K562 (cell line): Measurements from ENCODE around the gene OR13J1.

ENCODE experiments used
- CREBBP ChIP-seq: IDR thresholded peaks from one replicate; pipeline ENCODE4 v1.6.1; 2012; ENCODE audit warnings: low read depth, mild to moderate bottlenecking, control low read depth, inconsistent platforms, low read length
- FOSL1 ChIP-seq: fragments of 200-800 bp; sonication (Bioruptor generic); conservative IDR thresholded peaks from 2 replicates; pipeline ENCODE4 v1.6.1; 2016; ENCODE audit warnings: missing genetic modification characterization, missing compliant biosample characterization
- JUND ChIP-seq, 2 experiments: IDR thresholded peaks; 2 replicates in 1 of 2; 3 replicates in 1 of 2; pipeline ENCODE4 v1.6.1; 2011; ENCODE audit warnings: borderline replicate concordance in 2 of 2, low read depth in 2 of 2, low read length in 2 of 2, improper control_type of control experiment in 1 of 2, missing biosample characterization in 1 of 2, missing genetic modification characterization in 1 of 2, missing genetic modification reagents in 1 of 2
- KAT8 ChIP-seq: fragments of 450-650 bp; IDR thresholded peaks from 2 replicates; pipeline ENCODE4 v1.6.1; 2016; ENCODE audit warnings: low read depth, mild to moderate bottlenecking
- KDM1A ChIP-seq, 2 experiments: fragments of 450-650 bp; IDR thresholded peaks; 2 replicates each; pipeline ENCODE4 v1.6.1; 2016; ENCODE audit warnings: mild to moderate bottlenecking in 2 of 2
- NFIC ChIP-seq: fragments of 450-650 bp; IDR thresholded peaks from 2 replicates; pipeline ENCODE4 v1.6.1; 2017; ENCODE audit warnings: mild to moderate bottlenecking, inconsistent platforms
- NR1H2 ChIP-seq: sonication (generic); formaldehyde crosslinking; IDR thresholded peaks from 2 replicates; pipeline ENCODE4 v1.4.0; 2020; ENCODE audit warnings: mild to moderate bottlenecking, missing genetic modification reagents
- NR2C2 ChIP-seq, 2 experiments: fragments of 200-800 bp in 1 of 2; sonication (Bioruptor generic) in 1 of 2; sonication (generic) in 1 of 2; formaldehyde crosslinking in 1 of 2; IDR thresholded peaks; 2 replicates each; pipeline versions ENCODE4 v1.6.1 to v1.8.0; 2016 to 2022; ENCODE audit warnings: mild to moderate bottlenecking in 1 of 2, missing compliant biosample characterization in 1 of 2, missing genetic modification characterization in 1 of 2, missing genetic modification reagents in 1 of 2
- POLR2AphosphoS5 ChIP-seq: IDR thresholded peaks from 2 replicates; pipeline ENCODE4 v1.6.1; 2011; ENCODE audit warnings: mild to moderate bottlenecking, low read depth, low read length, moderate library complexity; ENCODE audit not compliant: control insufficient read depth, insufficient read depth
- SLC30A9 ChIP-seq: fragments of 250-450 bp; sonication (Bioruptor Pico); IDR thresholded peaks from 2 replicates; pipeline ENCODE4 v1.8.0; 2022; ENCODE audit warnings: mild to moderate bottlenecking, moderate library complexity
- TOE1 ChIP-seq, 2 experiments: fragments of 450-650 bp in 1 of 2; sonication (generic) in 1 of 2; formaldehyde crosslinking in 1 of 2; IDR thresholded peaks; 2 replicates each; pipeline versions ENCODE4 v1.7.1 to v1.8.0; 2016 to 2022; ENCODE audit warnings: borderline replicate concordance in 2 of 2, mild to moderate bottlenecking in 2 of 2, antibody characterized with exemption in 1 of 2, inconsistent platforms in 1 of 2, low read depth in 1 of 2, missing genetic modification reagents in 1 of 2, moderate library complexity in 1 of 2
- TF ChIP-seq, protein P1 (sequence below): sonication (generic); formaldehyde crosslinking; IDR thresholded peaks from 2 replicates; pipeline ENCODE4 v1.9.0; 2022; ENCODE audit warnings: mild to moderate bottlenecking, missing genetic modification reagents
- TF ChIP-seq, protein P2 (sequence below), 3 experiments: IDR thresholded peaks in 2 of 3; conservative IDR thresholded peaks in 1 of 3; 2 replicates each; pipeline ENCODE4 v1.5.1; 2011 to 2012; ENCODE audit warnings: low read length in 3 of 3, mild to moderate bottlenecking in 3 of 3, control low read depth in 2 of 3, improper control_type of control experiment in 1 of 3, inconsistent platforms in 1 of 3, low read depth in 1 of 3, mixed read lengths in 1 of 3, moderate library complexity in 1 of 3; ENCODE audit not compliant: insufficient read depth in 2 of 3
- TF ChIP-seq, protein P3 (sequence below): fragments of 250-450 bp; sonication (Bioruptor Pico); IDR thresholded peaks from 2 replicates; pipeline ENCODE4 v1.5.0; 2021; ENCODE audit warnings: mild to moderate bottlenecking, borderline replicate concordance

DNA sequence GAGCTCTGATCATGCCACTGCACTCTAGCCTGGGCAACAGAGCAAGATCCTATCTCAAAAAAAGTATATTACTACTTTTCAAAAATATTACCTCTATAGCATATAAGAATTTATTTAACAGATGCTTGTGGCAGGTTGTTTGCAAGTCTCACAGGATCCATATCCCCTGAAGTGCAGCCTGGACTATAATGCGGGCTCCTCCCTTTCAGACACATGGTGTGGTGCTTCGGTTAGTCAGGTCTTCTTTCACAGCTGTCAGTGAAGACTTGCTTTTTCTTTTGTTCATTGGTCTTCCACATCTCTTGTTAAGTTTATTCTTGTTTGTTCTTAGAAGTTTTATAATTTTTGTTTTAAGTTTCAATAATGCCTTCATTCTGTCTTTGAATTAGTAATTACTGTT, 26.4 kb upstream of the OR13J1 start:
- TF ChIP-seq JUND (IDR thresholded peaks at IDR 0.05; ENCODE audit: borderline replicate concordance, low read depth, low read length) (no peak), JUND (tag; IDR thresholded peaks at IDR 0.05; ENCODE audit: borderline replicate concordance, low read depth, low read length) (no peak), NFIC (no peak), NR2C2 (CRISPR knock-in tag; IDR thresholded peaks at IDR 0.05) (no peak), NR2C2 (tag; IDR thresholded peaks at IDR 0.05) (no peak), NR1H2 (no peak), SLC30A9 (no peak), KDM1A (IDR thresholded peaks at IDR 0.05) (no peak), POLR2AphosphoS5 (no peak), FOSL1 (tag) (no peak), CREBBP (no peak), TOE1 (IDR thresholded peaks at IDR 0.05; ENCODE audit: borderline replicate concordance) (no peak), TOE1 (CRISPR knock-in tag; IDR thresholded peaks at IDR 0.05; ENCODE audit: borderline replicate concordance, low read depth) (no peak), KAT8 (no peak)
- TF ChIP-seq, protein P1, sequence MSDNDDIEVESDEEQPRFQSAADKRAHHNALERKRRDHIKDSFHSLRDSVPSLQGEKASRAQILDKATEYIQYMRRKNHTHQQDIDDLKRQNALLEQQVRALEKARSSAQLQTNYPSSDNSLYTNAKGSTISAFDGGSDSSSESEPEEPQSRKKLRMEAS = no peak
- TF ChIP-seq, protein P2, sequence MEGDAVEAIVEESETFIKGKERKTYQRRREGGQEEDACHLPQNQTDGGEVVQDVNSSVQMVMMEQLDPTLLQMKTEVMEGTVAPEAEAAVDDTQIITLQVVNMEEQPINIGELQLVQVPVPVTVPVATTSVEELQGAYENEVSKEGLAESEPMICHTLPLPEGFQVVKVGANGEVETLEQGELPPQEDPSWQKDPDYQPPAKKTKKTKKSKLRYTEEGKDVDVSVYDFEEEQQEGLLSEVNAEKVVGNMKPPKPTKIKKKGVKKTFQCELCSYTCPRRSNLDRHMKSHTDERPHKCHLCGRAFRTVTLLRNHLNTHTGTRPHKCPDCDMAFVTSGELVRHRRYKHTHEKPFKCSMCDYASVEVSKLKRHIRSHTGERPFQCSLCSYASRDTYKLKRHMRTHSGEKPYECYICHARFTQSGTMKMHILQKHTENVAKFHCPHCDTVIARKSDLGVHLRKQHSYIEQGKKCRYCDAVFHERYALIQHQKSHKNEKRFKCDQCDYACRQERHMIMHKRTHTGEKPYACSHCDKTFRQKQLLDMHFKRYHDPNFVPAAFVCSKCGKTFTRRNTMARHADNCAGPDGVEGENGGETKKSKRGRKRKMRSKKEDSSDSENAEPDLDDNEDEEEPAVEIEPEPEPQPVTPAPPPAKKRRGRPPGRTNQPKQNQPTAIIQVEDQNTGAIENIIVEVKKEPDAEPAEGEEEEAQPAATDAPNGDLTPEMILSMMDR (IDR thresholded peaks at IDR 0.05 in 2 of 3, conservative IDR thresholded peaks at IDR 0.05 in 1 of 3; ENCODE audit: insufficient read depth in 2 of 3, low read depth in 1 of 3, low read length in 3 of 3) = no peak
- TF ChIP-seq, protein P3, sequence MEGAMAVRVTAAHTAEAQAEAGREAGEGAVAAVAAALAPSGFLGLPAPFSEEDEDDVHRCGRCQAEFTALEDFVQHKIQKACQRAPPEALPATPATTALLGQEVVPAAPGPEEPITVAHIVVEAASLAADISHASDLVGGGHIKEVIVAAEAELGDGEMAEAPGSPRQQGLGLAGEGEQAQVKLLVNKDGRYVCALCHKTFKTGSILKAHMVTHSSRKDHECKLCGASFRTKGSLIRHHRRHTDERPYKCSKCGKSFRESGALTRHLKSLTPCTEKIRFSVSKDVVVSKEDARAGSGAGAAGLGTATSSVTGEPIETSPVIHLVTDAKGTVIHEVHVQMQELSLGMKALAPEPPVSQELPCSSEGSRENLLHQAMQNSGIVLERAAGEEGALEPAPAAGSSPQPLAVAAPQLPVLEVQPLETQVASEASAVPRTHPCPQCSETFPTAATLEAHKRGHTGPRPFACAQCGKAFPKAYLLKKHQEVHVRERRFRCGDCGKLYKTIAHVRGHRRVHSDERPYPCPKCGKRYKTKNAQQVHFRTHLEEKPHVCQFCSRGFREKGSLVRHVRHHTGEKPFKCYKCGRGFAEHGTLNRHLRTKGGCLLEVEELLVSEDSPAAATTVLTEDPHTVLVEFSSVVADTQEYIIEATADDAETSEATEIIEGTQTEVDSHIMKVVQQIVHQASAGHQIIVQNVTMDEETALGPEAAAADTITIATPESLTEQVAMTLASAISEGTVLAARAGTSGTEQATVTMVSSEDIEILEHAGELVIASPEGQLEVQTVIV (CRISPR knock-in tag) = no peak
